OCI-LY1 (cell line): ENCODE measurements around the gene DCTD.

Experiments
- H2AFZ ChIP-seq: fragments of 200-600 bp; sonication (generic), shearing (Covaris generic); 2 replicates; pipeline ENCODE4 v1.6.0; 2014; ENCODE audit warnings: antibody characterized with exemption, mild to moderate bottlenecking, low read length
- H3F3A ChIP-seq: fragments of 200-600 bp; sonication (generic), shearing (Covaris generic); 2 replicates; pipeline ENCODE4 v1.6.0; 2014; ENCODE audit warnings: mild to moderate bottlenecking, antibody characterized with exemption, low read length, moderate library complexity; ENCODE audit not compliant: insufficient read depth
- H3K27ac ChIP-seq: fragments of 200-600 bp; sonication (generic); 2 replicates; pipeline ENCODE4 v1.5.1; 2014; ENCODE audit warnings: low read length, mixed run types, mild to moderate bottlenecking, low read depth; ENCODE audit not compliant: poor library complexity, severe bottlenecking
- H3K27me3 ChIP-seq: fragments of 200-600 bp; sonication (generic); 2 replicates; pipeline ENCODE4 v1.6.0; 2014; ENCODE audit warnings: antibody characterized with exemption, mild to moderate bottlenecking, low read length, moderate library complexity; ENCODE audit not compliant: insufficient read depth
- H3K36me3 ChIP-seq: fragments of 200-600 bp; sonication (generic); 2 replicates; pipeline ENCODE4 v1.6.1; 2014; ENCODE audit warnings: mild to moderate bottlenecking, antibody characterized with exemption, low read length, moderate library complexity, mixed read lengths; ENCODE audit not compliant: insufficient read depth
- H3K4me1 ChIP-seq: fragments of 200-600 bp; sonication (generic); 2 replicates; pipeline ENCODE4 v1.5.1; 2014; ENCODE audit warnings: mild to moderate bottlenecking, low read length, moderate library complexity; ENCODE audit not compliant: insufficient read depth, severe bottlenecking
- H3K4me2 ChIP-seq: fragments of 200-600 bp; sonication (generic), shearing (Covaris generic); 2 replicates; pipeline ENCODE4 v1.6.1; 2014; ENCODE audit warnings: low read length
- H3K4me3 ChIP-seq: fragments of 200-600 bp; sonication (generic); 2 replicates; pipeline ENCODE4 v1.5.1; 2014; ENCODE audit warnings: low read length, low read depth, mild to moderate bottlenecking, mixed read lengths; ENCODE audit not compliant: poor library complexity, severe bottlenecking
- H3K79me2 ChIP-seq: fragments of 200-600 bp; shearing (Covaris generic); 2 replicates; pipeline ENCODE4 v1.6.1; 2016; ENCODE audit warnings: mixed run types, low read length, mixed read lengths; ENCODE audit not compliant: insufficient read depth
- H3K9ac ChIP-seq: fragments of 200-600 bp; sonication (generic), shearing (Covaris generic); 2 replicates; pipeline ENCODE4 v1.6.1; 2014; ENCODE audit warnings: mild to moderate bottlenecking, low read length, mixed read lengths
- H3K9me2 ChIP-seq: fragments of 200-600 bp; sonication (generic), shearing (Covaris generic); 2 replicates; pipeline ENCODE4 v1.6.1; 2014; ENCODE audit warnings: low read depth, mild to moderate bottlenecking, low read length, mixed read lengths
- H3K9me3 ChIP-seq: fragments of 200-600 bp; shearing (Covaris generic); 2 replicates; pipeline ENCODE4 v1.6.1; 2014; ENCODE audit warnings: low read length, mixed read lengths
- H4K20me1 ChIP-seq: fragments of 200-600 bp; sonication (generic), shearing (Covaris generic); 2 replicates; pipeline ENCODE4 v1.6.0; 2016; ENCODE audit warnings: mild to moderate bottlenecking, low read length; ENCODE audit not compliant: insufficient read depth
- EZH2 ChIP-seq: fragments of 200-600 bp; sonication (generic), shearing (Covaris generic); IDR thresholded peaks from 2 replicates; pipeline ENCODE4 v1.8.0; 2017; ENCODE audit warnings: borderline replicate concordance, mixed run types, mild to moderate bottlenecking, antibody characterized with exemption, low read length, moderate library complexity, mixed read lengths
- TF ChIP-seq, protein P1 (sequence below): fragments of 200-600 bp; sonication (generic), shearing (Covaris generic); IDR thresholded peaks from 2 replicates; pipeline ENCODE4 v1.5.1; 2017; ENCODE audit warnings: mild to moderate bottlenecking, antibody characterized with exemption, low read length, moderate library complexity, mixed read lengths

DCTD gene

DNA sequence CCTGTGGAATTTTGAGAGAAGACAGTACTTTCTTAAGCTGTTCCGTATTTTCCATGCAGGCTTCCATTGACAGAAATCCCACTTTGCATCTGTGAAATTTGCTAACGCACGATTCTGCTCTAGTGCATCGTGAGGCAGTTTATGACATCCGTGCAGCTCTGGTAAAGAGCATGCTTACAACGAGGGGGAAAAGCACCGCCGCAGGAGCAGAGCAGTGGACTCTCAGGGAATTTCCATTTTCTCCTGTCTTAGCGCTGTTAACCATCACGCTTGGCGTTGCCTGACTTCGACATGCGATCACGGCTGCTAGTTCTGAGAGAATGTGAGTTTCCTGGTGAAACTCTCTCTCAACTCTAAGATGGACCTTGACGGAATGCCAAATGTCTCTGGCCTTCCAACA, 43.9 kb downstream of the DCTD start:
- Histone ChIP-seq H2AFZ (no peak overlapping the region), H3K4me2 (no peak overlapping the region), H4K20me1 (no peaks in the 10 kb centered on the region), H3K79me2 (no peaks in the 10 kb centered on the region), H3K9me2 (no peaks in the 10 kb centered on the region), H3K27me3 (no peaks in the 10 kb centered on the region), H3K4me1 (peaks cover 16% of the 10 kb centered on the region), H3F3A (no peaks in the 10 kb centered on the region), H3K9ac (no peak overlapping the region), H3K27ac (no peak overlapping the region), H3K9me3 (no peaks in the 10 kb centered on the region), H3K4me3 (no peak overlapping the region), H3K36me3 (no peaks in the 10 kb centered on the region)
- no peak for TF ChIP-seq EZH2
- TF ChIP-seq, protein P1, sequence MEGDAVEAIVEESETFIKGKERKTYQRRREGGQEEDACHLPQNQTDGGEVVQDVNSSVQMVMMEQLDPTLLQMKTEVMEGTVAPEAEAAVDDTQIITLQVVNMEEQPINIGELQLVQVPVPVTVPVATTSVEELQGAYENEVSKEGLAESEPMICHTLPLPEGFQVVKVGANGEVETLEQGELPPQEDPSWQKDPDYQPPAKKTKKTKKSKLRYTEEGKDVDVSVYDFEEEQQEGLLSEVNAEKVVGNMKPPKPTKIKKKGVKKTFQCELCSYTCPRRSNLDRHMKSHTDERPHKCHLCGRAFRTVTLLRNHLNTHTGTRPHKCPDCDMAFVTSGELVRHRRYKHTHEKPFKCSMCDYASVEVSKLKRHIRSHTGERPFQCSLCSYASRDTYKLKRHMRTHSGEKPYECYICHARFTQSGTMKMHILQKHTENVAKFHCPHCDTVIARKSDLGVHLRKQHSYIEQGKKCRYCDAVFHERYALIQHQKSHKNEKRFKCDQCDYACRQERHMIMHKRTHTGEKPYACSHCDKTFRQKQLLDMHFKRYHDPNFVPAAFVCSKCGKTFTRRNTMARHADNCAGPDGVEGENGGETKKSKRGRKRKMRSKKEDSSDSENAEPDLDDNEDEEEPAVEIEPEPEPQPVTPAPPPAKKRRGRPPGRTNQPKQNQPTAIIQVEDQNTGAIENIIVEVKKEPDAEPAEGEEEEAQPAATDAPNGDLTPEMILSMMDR, result no peak

- no peaks in the 10 kb centered on the region for H4K20me1 ChIP-seq
- H3K4me3 ChIP-seq, result no peak overlapping the region
- H3K9me3 ChIP-seq, result no peaks in the 10 kb centered on the region
- no peak overlapping the region for H3K9ac ChIP-seq
- no peaks in the 10 kb centered on the region for H3K27me3 ChIP-seq
- TF ChIP-seq, protein P1, result no peak
- no peak for TF ChIP-seq EZH2
- H3K36me3 ChIP-seq, result no peaks in the 10 kb centered on the region
- H3F3A ChIP-seq, result no peaks in the 10 kb centered on the region
- no peaks in the 10 kb centered on the region for H3K9me2 ChIP-seq
- no peaks in the 10 kb centered on the region for H3K79me2 ChIP-seq
- no peak overlapping the region for H3K27ac ChIP-seq
- H2AFZ ChIP-seq, result no peak overlapping the region
- H3K4me2 ChIP-seq, result no peak overlapping the region
- peaks cover 16% of the 10 kb centered on the region for H3K4me1 ChIP-seq
Observed at GRCh38 chr4:182872886-182873285, 44.3 kb downstream of the DCTD start.

- Histone ChIP-seq H3K4me2 (no peak overlapping the region), H3K4me3 (no peak overlapping the region), H3K4me1 (peaks cover 16% of the 10 kb centered on the region), H3K27ac (no peak overlapping the region), H2AFZ (no peak overlapping the region), H3K9me3 (no peaks in the 10 kb centered on the region), H4K20me1 (no peaks in the 10 kb centered on the region), H3K27me3 (no peaks in the 10 kb centered on the region), H3K9ac (no peak overlapping the region), H3K79me2 (no peaks in the 10 kb centered on the region), H3K36me3 (no peaks in the 10 kb centered on the region), H3K9me2 (no peaks in the 10 kb centered on the region), H3F3A (no peaks in the 10 kb centered on the region)
- TF ChIP-seq, protein P1, result no peak
- no peak for TF ChIP-seq EZH2
Observed at GRCh38 chr4:182871616-182872015, 45.6 kb downstream of the DCTD start.
